HK-2 (cell line): Measurements from ENCODE around the gene DISP1.

ENCODE experiments used
- DNase-seq: peaks from one replicate; pipeline ENCODE4 v3.0.0-alpha.2; 2018; ENCODE audit not compliant: unreplicated experiment

Gene DISP1

GRCh38 chr1:222861062-222861461 lies 46.2 kb downstream of the DISP1 start:
- no peak for DNase-seq
